Thyroid gland (tissue), 4 donors: Measurements from ENCODE around the gene WDR20. TPM values are rescaled to one million over a fixed set of nuclear protein-coding genes. Genes with fewer than 3 reads are reported as not detected.
A peak's percentile ranks its signal among the peaks of the same experiment; 100 is the strongest.

Experiments used
- DNase-seq, 2 donors: peaks; one replicate each; pipeline ENCODE4 v3.0.0-alpha.2; 2019
- H3K27ac ChIP-seq, 3 donors: fragments of 200-600 bp; sonication (generic); 1 replicate in 2 of 3; 2 replicates in 1 of 3; pipeline ENCODE4 v1.5.1; 2016 to 2019; ENCODE audit warnings: mild to moderate bottlenecking in 1 of 3, moderate library complexity in 1 of 3
- H3K27me3 ChIP-seq: fragments of 200-600 bp; sonication (generic); one replicate; pipeline ENCODE4 v1.5.1; 2019
- H3K36me3 ChIP-seq, 2 donors: fragments of 200-600 bp; sonication (generic); one replicate each; pipeline ENCODE4 v1.5.1; 2016 to 2019
- H3K4me1 ChIP-seq, 2 donors: fragments of 200-600 bp; sonication (generic); one replicate each; pipeline ENCODE4 v1.5.1; 2017 to 2019
- H3K4me3 ChIP-seq, 3 donors: fragments of 200-600 bp; sonication (generic); replicated peaks in 1 of 3; 1 replicate in 2 of 3; 2 replicates in 1 of 3; pipeline ENCODE4 v1.5.1; 2016; ENCODE audit warnings: mild to moderate bottlenecking in 1 of 3
- H3K9me3 ChIP-seq: fragments of 200-600 bp; sonication (generic); one replicate; pipeline ENCODE4 v1.5.1; 2017
- POLR2A ChIP-seq, 2 donors: fragments of 450-650 bp; IDR thresholded peaks; one replicate each; pipeline ENCODE4 v1.6.1; 2017; ENCODE audit warnings: antibody characterized with exemption in 2 of 2, mild to moderate bottlenecking in 2 of 2, moderate library complexity in 1 of 2
- WGBS, 2 donors: methylation state at CpG; one replicate each; pipeline ENCODE4 v1.1.5; 2017; 5-methylcytosine and 5-hydroxymethylcytosine counted together
- intact Hi-C: fragments of 100-400 bp; cut with DNase I; formaldehyde crosslinking; loops from one replicate; pipeline ENCODE4 v1.15.1; 2023
- total RNA-seq, 4 donors: library from RNA; depleted of rRNA; stranded (reverse); fragments of >200 nt; gene quantifications; one replicate each; pipeline ENCODE4 v1.2.3, GENCODE V29; 2016
- TF ChIP-seq, protein P1 (sequence below), 6 experiments: fragments of 200-600 bp in 3 of 6; fragments of 450-650 bp in 3 of 6; sonication (generic) in 3 of 6; IDR thresholded peaks; one replicate each; pipeline ENCODE4 v1.5.1; 2016 to 2019; ENCODE audit warnings: antibody characterized with exemption in 6 of 6, mild to moderate bottlenecking in 2 of 6, inconsistent platforms in 1 of 6, moderate library complexity in 1 of 6

Gene WDR20
- total RNA-seq, 4 donors from 2014 or later = 27.1 to 48.8 (median 37.6) TPM

DNA sequence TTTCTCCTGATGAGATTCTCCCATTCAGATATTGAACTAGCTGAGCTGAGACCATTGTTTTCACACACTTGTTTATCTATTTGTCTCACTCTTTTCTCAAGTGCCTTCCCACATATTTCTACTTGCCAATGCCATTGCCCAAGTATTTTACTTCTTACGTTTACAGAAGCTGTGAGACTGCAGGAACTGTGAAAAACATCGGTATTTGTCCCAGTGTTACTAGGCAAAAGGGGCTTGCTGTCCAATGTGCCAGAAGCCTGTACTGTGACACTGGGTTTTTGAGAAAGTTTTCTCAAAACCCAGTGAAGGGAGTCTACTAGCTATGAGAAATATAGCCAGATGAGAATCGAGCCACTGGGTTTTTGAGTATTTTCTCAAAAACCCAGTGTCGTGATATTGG lies 37.5 kb downstream of the WDR20 start:
- no peak for TF ChIP-seq POLR2A (IDR thresholded peaks at IDR 0.05)
- TF ChIP-seq, protein P1, sequence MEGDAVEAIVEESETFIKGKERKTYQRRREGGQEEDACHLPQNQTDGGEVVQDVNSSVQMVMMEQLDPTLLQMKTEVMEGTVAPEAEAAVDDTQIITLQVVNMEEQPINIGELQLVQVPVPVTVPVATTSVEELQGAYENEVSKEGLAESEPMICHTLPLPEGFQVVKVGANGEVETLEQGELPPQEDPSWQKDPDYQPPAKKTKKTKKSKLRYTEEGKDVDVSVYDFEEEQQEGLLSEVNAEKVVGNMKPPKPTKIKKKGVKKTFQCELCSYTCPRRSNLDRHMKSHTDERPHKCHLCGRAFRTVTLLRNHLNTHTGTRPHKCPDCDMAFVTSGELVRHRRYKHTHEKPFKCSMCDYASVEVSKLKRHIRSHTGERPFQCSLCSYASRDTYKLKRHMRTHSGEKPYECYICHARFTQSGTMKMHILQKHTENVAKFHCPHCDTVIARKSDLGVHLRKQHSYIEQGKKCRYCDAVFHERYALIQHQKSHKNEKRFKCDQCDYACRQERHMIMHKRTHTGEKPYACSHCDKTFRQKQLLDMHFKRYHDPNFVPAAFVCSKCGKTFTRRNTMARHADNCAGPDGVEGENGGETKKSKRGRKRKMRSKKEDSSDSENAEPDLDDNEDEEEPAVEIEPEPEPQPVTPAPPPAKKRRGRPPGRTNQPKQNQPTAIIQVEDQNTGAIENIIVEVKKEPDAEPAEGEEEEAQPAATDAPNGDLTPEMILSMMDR (IDR thresholded peaks at IDR 0.05) = no peak

DNA sequence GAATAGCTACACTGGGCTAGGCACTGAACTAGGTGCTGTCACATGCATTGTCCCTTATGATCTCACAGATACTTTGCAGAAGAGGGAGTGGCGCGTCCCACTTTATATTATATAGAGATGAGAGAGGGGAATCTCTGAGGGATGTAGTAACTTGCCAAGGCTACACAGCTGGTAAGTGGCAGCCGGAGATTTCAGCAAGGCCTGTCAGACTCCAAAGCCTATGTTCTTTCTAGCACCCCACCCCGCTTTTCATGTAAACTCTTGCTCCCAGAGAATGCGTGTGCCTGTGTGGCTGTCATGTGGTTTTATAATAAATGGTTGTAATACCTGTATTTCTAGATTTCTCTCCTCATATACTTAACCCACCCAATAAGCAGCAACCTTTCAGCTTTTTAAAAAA lies 39.1 kb downstream of the WDR20 start:
- TF ChIP-seq, protein P1 (IDR thresholded peaks at IDR 0.05) = no peak
- no peak for TF ChIP-seq POLR2A (IDR thresholded peaks at IDR 0.05)
- H3K27me3 ChIP-seq = no peaks in the 10 kb centered on the region
- no peak overlapping the region for H3K4me3 ChIP-seq
- peaks cover 38 to 45% of the 10 kb centered on the region in 2 donors for H3K4me1 ChIP-seq
- no peak overlapping the region for H3K27ac ChIP-seq
- DNase-seq = no peak
- intact Hi-C loops = no loop called here
- no peaks in the 10 kb centered on the region for H3K36me3 ChIP-seq
- H3K9me3 ChIP-seq = no peaks in the 10 kb centered on the region
- 94 to 95% methylated on average over 5 of the region's 5 CpGs for WGBS, 2 donors

More for the DNA sequence above, 37.5 kb downstream of the WDR20 start:
- intact Hi-C loops = no loop called here
- H3K4me3 ChIP-seq = no peak overlapping the region
- 31 to 48% methylated on average over 4 of the region's 4 CpGs for WGBS, 2 donors
- H3K4me1 ChIP-seq = peaks cover 26 to 33% of the 10 kb centered on the region in 2 donors
- H3K27ac ChIP-seq = peak overlapping the region; percentile 32 to 57 (median 56)
- no peaks in the 10 kb centered on the region for H3K36me3 ChIP-seq
- no peaks in the 10 kb centered on the region for H3K9me3 ChIP-seq
- no peak for DNase-seq
- H3K27me3 ChIP-seq = no peaks in the 10 kb centered on the region

DNA sequence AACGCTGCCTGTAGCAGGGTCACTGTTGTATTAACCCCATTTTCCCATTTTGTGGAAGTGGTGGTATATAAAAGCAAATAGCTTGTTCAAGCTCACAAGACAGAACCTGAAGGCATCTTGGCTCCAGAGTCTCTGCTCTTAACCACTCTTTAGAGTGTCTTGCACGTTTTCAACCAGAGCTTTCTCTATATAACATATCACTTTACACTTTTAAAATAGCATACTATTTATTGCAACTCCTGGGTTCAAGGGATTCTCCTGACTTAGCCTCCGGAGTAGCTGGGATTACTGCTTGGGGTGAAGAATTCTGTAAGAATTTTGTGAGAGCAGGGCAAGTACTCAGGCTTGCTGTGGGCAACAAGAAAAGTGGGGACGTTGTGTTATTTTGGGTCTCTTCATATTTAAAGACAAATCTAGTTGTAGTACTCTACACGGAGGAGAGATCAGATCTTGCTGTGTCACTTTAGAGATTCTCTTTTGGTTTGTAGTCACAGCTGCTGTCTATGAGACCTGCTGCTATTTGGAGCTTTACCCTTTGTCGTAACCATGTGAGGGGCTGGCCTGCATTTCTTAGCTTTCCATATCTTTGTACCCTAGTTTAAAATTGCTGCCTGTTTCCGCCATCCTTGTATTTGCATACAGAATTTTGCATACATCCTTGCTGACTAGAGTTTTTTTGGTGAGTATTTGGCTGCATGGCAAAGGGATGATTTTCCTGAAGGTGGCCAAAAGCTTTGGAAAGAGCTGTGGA lies 40.7 kb downstream of the WDR20 start:
- Histone ChIP-seq H3K9me3 (no peaks in the 10 kb centered on the region), H3K27me3 (no peaks in the 10 kb centered on the region), H3K36me3 (no peaks in the 10 kb centered on the region), H3K4me1 (peaks cover 42 to 45% of the 10 kb centered on the region in 2 donors), H3K4me3 (no peak overlapping the region), H3K27ac (no peak overlapping the region)
- intact Hi-C loops = no loop called here
- WGBS, 2 donors = 80 to 86% methylated on average over 7 of the region's 7 CpGs
- TF ChIP-seq POLR2A (IDR thresholded peaks at IDR 0.05) = no peak
- TF ChIP-seq, protein P1 (IDR thresholded peaks at IDR 0.05) = no peak
- DNase-seq = no peak

DNA sequence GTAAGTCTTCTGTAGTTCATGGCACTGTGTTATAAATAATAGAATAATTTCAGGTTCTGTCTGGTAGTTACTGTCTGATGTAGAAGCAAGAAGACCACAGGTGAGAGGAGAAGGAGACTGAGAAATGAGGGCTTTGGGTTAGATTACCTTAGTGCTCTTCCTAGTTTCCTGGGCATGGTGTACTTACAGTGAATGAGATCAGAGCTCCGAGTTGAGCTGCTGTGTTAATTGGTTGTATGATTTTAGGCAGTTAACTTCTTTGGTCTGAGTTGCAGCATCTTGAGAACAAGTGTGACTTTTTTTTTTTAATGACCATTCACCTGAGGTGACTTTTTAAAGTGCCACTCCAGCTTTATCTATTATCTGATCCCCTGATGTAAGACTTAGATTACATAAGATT lies 41.5 kb downstream of the WDR20 start:
- intact Hi-C loops = no loop called here
- Histone ChIP-seq H3K4me1 (peaks cover 47% of the 10 kb centered on the region in 2 donors), H3K4me3 (no peak overlapping the region), H3K9me3 (no peaks in the 10 kb centered on the region), H3K27ac (no peak overlapping the region), H3K36me3 (no peaks in the 10 kb centered on the region), H3K27me3 (no peaks in the 10 kb centered on the region)
- no peak for DNase-seq
- 46 to 50% methylated on average over 1 of the region's 1 CpG for WGBS, 2 donors
- TF ChIP-seq, protein P1 (IDR thresholded peaks at IDR 0.05) = no peak
- TF ChIP-seq POLR2A (IDR thresholded peaks at IDR 0.05) = no peak

DNA sequence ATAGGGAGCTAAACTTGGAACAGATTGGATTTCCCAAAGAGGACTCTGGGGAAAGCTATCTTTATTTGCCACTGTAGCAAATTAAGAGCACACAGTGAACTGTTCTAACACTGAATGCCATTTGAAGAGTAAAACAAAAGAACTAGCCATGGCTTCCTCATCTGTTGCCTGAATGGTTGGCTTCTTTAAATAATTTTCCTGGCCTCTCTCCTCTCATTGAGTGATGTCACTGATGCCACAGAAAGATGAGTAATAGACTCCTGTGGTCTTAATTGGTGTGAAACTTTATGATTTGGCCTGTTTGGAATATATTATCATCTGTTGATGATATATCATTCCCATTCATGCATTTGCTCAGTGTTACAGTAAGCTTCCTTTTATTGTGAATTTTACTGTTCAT lies 42.5 kb downstream of the WDR20 start:
- H3K9me3 ChIP-seq = no peaks in the 10 kb centered on the region
- no peak for DNase-seq
- no peaks in the 10 kb centered on the region for H3K36me3 ChIP-seq
- no peaks in the 10 kb centered on the region for H3K27me3 ChIP-seq
- no peak overlapping the region for H3K4me3 ChIP-seq
- no peak for TF ChIP-seq POLR2A (IDR thresholded peaks at IDR 0.05)
- TF ChIP-seq, protein P1 (IDR thresholded peaks at IDR 0.05) = no peak
- H3K4me1 ChIP-seq = peaks cover 49 to 52% of the 10 kb centered on the region in 2 donors
- intact Hi-C loops = no loop called here
- H3K27ac ChIP-seq = no peak overlapping the region
